GM18873 (cell line): ENCODE data around the gene OR4C5.
"Not testable (repeated sequence)": the region's sequence is repeated elsewhere in the genome, so short reads cannot be mapped to it uniquely, and the experiment has no call there.

Experiments
- ATAC-seq: cut with Tn5 transposase; IDR thresholded peaks from one replicate; pipeline ENCODE4 v1.9.1; 2021; ENCODE audit warnings: mild to moderate bottlenecking, moderate library complexity, moderate number of reproducible peaks; ENCODE audit not compliant: unreplicated experiment, low FRiP score

The OR4C5 gene

GRCh38 chr11:48366365-48366764 lies at the start of gene OR4C5:
TSS of gene OR4C5 (minus strand) at chr11:48366465. CDS start at chr11:48366465, 0 bp downstream.
- no peak for ATAC-seq

GRCh38 chr11:48384670-48385069 lies 18.4 kb upstream of the OR4C5 start:
- ATAC-seq: no peak

GRCh38 chr11:48384151-48384550 lies 17.9 kb upstream of the OR4C5 start:
- ATAC-seq: not testable (repeated sequence)

GRCh38 chr11:48361289-48361688 lies 5.0 kb downstream of the OR4C5 start:
- ATAC-seq: not testable (repeated sequence)

GRCh38 chr11:48354677-48355076 lies 11.6 kb downstream of the OR4C5 start:
- no peak for ATAC-seq

GRCh38 chr11:48354013-48354412 lies 12.3 kb downstream of the OR4C5 start:
- no peak for ATAC-seq

- ATAC-seq: not testable (repeated sequence)
Observed at GRCh38 chr11:48346286-48346685, 20.0 kb downstream of the OR4C5 start.

- not testable (repeated sequence) for ATAC-seq
Observed at GRCh38 chr11:48342505-48342904, 23.8 kb downstream of the OR4C5 start.

- ATAC-seq: no peak
Observed at GRCh38 chr11:48341466-48341865, 24.8 kb downstream of the OR4C5 start.

- not testable (repeated sequence) for ATAC-seq
Observed at GRCh38 chr11:48324620-48325019, 41.6 kb downstream of the OR4C5 start, which contains the start of gene OR4C3. TSS of gene OR4C3 (plus strand) at chr11:48324920. CDS start at chr11:48325022, 102 bp downstream.

GRCh38 chr11:48319813-48320212 lies 46.5 kb downstream of the OR4C5 start:
- not testable (repeated sequence) for ATAC-seq
